SK-N-SH treated with all-trans-retinoic acid at 6 μM for 48 hours (cell line): ENCODE measurements around the gene CEBPB.

ENCODE experiments used
- ATAC-seq: fragments of 200-7000 bp; cut with Tn5 transposase; 3 replicates; pipeline ENCODE4 v1.9.1; 2020; ENCODE audit warnings: mild to moderate bottlenecking, moderate library complexity
- ARNTL ChIP-seq: fragments of 450-650 bp; formaldehyde crosslinking; IDR thresholded peaks from 2 replicates; pipeline ENCODE4 v1.5.0; 2020; ENCODE audit warnings: low read depth, mild to moderate bottlenecking, moderate library complexity, borderline replicate concordance
- BACH2 ChIP-seq: fragments of 250-450 bp; sonication (Bioruptor Pico); IDR thresholded peaks from 2 replicates; pipeline ENCODE4 v1.9.0; 2021; ENCODE audit warnings: mild to moderate bottlenecking, borderline replicate concordance
- CSDC2 ChIP-seq: fragments of 250-450 bp; sonication (Bioruptor Pico); IDR thresholded peaks from 2 replicates; pipeline ENCODE4 v1.5.0; 2020; ENCODE audit warnings: mild to moderate bottlenecking, moderate library complexity
- ESRRG ChIP-seq: fragments of 250-450 bp; sonication (Bioruptor Pico); IDR thresholded peaks from 2 replicates; pipeline ENCODE4 v1.6.1; 2021; ENCODE audit warnings: mild to moderate bottlenecking
- GLIS3 ChIP-seq: fragments of 250-450 bp; sonication (Bioruptor Pico); IDR thresholded peaks from 2 replicates; pipeline ENCODE4 v1.5.0; 2020; ENCODE audit warnings: mild to moderate bottlenecking, moderate library complexity
- ISL1 ChIP-seq: fragments of 250-450 bp; sonication (Bioruptor Pico); IDR thresholded peaks from 2 replicates; pipeline ENCODE4 v2.1.2; 2022; ENCODE audit warnings: mild to moderate bottlenecking, moderate library complexity
- OSR1 ChIP-seq: fragments of 250-450 bp; sonication (Bioruptor Pico); IDR thresholded peaks from 2 replicates; pipeline ENCODE4 v1.8.0; 2022; ENCODE audit warnings: moderate library complexity, mild to moderate bottlenecking, inconsistent platforms
- PPARA ChIP-seq: fragments of 250-450 bp; sonication (Bioruptor Pico); IDR thresholded peaks from 2 replicates; pipeline ENCODE4 v1.5.0; 2020; ENCODE audit warnings: mild to moderate bottlenecking, borderline replicate concordance
- RARB ChIP-seq: fragments of 250-450 bp; sonication (Bioruptor Pico); IDR thresholded peaks from 2 replicates; pipeline ENCODE4 v1.8.0; 2021; ENCODE audit warnings: mild to moderate bottlenecking, moderate library complexity
- TCF4 ChIP-seq: fragments of 250-450 bp; sonication (Bioruptor Pico); IDR thresholded peaks from 2 replicates; pipeline ENCODE4 v1.8.0; 2021; ENCODE audit warnings: mild to moderate bottlenecking, moderate library complexity, borderline replicate concordance
- TOX ChIP-seq: fragments of 250-450 bp; sonication (Bioruptor Pico); IDR thresholded peaks from 2 replicates; pipeline ENCODE4 v1.8.0; 2021; ENCODE audit warnings: mild to moderate bottlenecking, moderate library complexity, borderline replicate concordance
- ZC3H10 ChIP-seq: fragments of 250-450 bp; sonication (Bioruptor Pico); IDR thresholded peaks from 2 replicates; pipeline ENCODE4 v1.5.1; 2021; ENCODE audit warnings: mild to moderate bottlenecking, moderate library complexity
- ZFP3 ChIP-seq: fragments of 250-450 bp; sonication (Bioruptor Pico); IDR thresholded peaks from 2 replicates; pipeline ENCODE4 v1.5.0; 2020; ENCODE audit warnings: mild to moderate bottlenecking, moderate library complexity
- ZFP30 ChIP-seq: fragments of 450-650 bp; formaldehyde crosslinking; IDR thresholded peaks from 2 replicates; pipeline ENCODE4 v1.5.0; 2022; ENCODE audit warnings: mild to moderate bottlenecking, moderate library complexity
- ZNF565 ChIP-seq: fragments of 450-650 bp; formaldehyde crosslinking; conservative IDR thresholded peaks from 2 replicates; pipeline ENCODE4 v1.5.0; 2020; ENCODE audit warnings: low read depth, mild to moderate bottlenecking, moderate library complexity
- ZNF70 ChIP-seq: fragments of 450-650 bp; formaldehyde crosslinking; IDR thresholded peaks from 2 replicates; pipeline ENCODE4 v1.5.0; 2020; ENCODE audit warnings: mild to moderate bottlenecking, moderate library complexity
- ZNF8 ChIP-seq: fragments of 450-650 bp; formaldehyde crosslinking; IDR thresholded peaks from 2 replicates; pipeline ENCODE4 v1.5.0; 2020; ENCODE audit warnings: mild to moderate bottlenecking, moderate library complexity
- TF ChIP-seq, protein P1 (sequence below): fragments of 250-450 bp; sonication (Bioruptor Pico); IDR thresholded peaks from 2 replicates; pipeline ENCODE4 v1.8.0; 2021; ENCODE audit warnings: low read depth, mild to moderate bottlenecking, moderate library complexity, borderline replicate concordance
- TF ChIP-seq, protein P2 (sequence below): fragments of 250-450 bp; sonication (Bioruptor Pico); IDR thresholded peaks from 2 replicates; pipeline ENCODE4 v1.5.1; 2020; ENCODE audit warnings: low read depth, mild to moderate bottlenecking, moderate library complexity
- TF ChIP-seq, protein P3 (sequence below): fragments of 250-450 bp; sonication (Bioruptor Pico); IDR thresholded peaks from 2 replicates; pipeline ENCODE4 v1.5.1; 2021; ENCODE audit warnings: mild to moderate bottlenecking, moderate library complexity
- TF ChIP-seq, protein P4 (sequence below): fragments of 250-450 bp; sonication (Bioruptor Pico); IDR thresholded peaks from 2 replicates; pipeline ENCODE4 v1.8.0; 2020; ENCODE audit warnings: mild to moderate bottlenecking, moderate library complexity, borderline replicate concordance
- TF ChIP-seq, protein P5 (sequence below): fragments of 250-450 bp; sonication (Bioruptor Pico); IDR thresholded peaks from 2 replicates; pipeline ENCODE4 v1.5.0; 2020; ENCODE audit warnings: mild to moderate bottlenecking, moderate library complexity

CEBPB gene

GRCh38 chr20:50145566-50145965 lies 45.1 kb upstream of the CEBPB start:
- TF ChIP-seq ZC3H10 (CRISPR knock-in tag) (no peak), ZNF8 (CRISPR knock-in tag) (no peak), ARNTL (CRISPR knock-in tag) (no peak), ZNF70 (CRISPR knock-in tag) (no peak), PPARA (CRISPR knock-in tag) (no peak), OSR1 (CRISPR knock-in tag) (no peak), ZFP30 (CRISPR knock-in tag) (no peak), GLIS3 (CRISPR knock-in tag) (no peak), ZNF565 (CRISPR knock-in tag) (no peak)
- TF ChIP-seq, protein P1, sequence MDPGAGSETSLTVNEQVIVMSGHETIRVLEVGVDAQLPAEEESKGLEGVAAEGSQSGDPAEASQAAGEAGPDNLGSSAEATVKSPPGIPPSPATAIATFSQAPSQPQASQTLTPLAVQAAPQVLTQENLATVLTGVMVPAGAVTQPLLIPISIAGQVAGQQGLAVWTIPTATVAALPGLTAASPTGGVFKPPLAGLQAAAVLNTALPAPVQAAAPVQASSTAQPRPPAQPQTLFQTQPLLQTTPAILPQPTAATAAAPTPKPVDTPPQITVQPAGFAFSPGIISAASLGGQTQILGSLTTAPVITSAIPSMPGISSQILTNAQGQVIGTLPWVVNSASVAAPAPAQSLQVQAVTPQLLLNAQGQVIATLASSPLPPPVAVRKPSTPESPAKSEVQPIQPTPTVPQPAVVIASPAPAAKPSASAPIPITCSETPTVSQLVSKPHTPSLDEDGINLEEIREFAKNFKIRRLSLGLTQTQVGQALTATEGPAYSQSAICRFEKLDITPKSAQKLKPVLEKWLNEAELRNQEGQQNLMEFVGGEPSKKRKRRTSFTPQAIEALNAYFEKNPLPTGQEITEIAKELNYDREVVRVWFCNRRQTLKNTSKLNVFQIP (CRISPR knock-in tag): no peak
- no peak for ATAC-seq

DNA sequence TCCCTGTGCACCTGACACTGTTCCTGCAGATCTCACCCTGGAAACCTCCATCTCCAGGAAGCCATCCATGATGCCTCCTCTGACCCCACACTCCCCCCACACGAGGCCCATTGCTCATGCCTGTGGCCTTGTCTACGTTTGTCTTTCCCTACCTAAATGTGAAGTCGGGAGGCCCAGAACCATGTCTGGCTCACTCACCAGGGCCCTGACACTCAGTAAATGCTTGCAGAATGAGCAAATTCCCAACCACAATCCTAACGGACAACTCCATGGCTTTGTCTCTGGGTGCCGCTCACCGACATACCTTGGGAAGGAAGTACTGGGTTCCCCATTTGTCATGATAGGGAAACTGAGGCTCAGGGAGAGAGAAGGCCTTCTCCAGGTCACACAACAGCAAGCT lies 44.4 kb upstream of the CEBPB start:
- no peak for TF ChIP-seq ZFP3 (CRISPR knock-in tag)
- no peak for TF ChIP-seq CSDC2 (CRISPR knock-in tag)
- no peak for TF ChIP-seq ARNTL (CRISPR knock-in tag)
- TF ChIP-seq, protein P2, sequence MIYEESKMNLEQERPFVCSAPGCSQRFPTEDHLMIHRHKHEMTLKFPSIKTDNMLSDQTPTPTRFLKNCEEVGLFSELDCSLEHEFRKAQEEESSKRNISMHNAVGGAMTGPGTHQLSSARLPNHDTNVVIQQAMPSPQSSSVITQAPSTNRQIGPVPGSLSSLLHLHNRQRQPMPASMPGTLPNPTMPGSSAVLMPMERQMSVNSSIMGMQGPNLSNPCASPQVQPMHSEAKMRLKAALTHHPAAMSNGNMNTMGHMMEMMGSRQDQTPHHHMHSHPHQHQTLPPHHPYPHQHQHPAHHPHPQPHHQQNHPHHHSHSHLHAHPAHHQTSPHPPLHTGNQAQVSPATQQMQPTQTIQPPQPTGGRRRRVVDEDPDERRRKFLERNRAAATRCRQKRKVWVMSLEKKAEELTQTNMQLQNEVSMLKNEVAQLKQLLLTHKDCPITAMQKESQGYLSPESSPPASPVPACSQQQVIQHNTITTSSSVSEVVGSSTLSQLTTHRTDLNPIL (CRISPR knock-in tag): no peak
- no peak for TF ChIP-seq OSR1 (CRISPR knock-in tag)
- TF ChIP-seq RARB: no peak
- no peak for TF ChIP-seq ZFP30 (CRISPR knock-in tag)
- no peak for TF ChIP-seq ESRRG (CRISPR knock-in tag)
- TF ChIP-seq ISL1 (CRISPR knock-in tag): no peak
- no peak for TF ChIP-seq ZNF70 (CRISPR knock-in tag)
- no peak for TF ChIP-seq TCF4 (CRISPR knock-in tag)
- TF ChIP-seq, protein P3, sequence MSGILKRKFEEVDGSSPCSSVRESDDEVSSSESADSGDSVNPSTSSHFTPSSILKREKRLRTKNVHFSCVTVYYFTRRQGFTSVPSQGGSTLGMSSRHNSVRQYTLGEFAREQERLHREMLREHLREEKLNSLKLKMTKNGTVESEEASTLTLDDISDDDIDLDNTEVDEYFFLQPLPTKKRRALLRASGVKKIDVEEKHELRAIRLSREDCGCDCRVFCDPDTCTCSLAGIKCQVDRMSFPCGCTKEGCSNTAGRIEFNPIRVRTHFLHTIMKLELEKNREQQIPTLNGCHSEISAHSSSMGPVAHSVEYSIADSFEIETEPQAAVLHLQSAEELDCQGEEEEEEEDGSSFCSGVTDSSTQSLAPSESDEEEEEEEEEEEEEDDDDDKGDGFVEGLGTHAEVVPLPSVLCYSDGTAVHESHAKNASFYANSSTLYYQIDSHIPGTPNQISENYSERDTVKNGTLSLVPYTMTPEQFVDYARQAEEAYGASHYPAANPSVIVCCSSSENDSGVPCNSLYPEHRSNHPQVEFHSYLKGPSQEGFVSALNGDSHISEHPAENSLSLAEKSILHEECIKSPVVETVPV (CRISPR knock-in tag): no peak
- TF ChIP-seq TOX (CRISPR knock-in tag): no peak
- TF ChIP-seq ZC3H10 (CRISPR knock-in tag): no peak
- TF ChIP-seq, protein P4, sequence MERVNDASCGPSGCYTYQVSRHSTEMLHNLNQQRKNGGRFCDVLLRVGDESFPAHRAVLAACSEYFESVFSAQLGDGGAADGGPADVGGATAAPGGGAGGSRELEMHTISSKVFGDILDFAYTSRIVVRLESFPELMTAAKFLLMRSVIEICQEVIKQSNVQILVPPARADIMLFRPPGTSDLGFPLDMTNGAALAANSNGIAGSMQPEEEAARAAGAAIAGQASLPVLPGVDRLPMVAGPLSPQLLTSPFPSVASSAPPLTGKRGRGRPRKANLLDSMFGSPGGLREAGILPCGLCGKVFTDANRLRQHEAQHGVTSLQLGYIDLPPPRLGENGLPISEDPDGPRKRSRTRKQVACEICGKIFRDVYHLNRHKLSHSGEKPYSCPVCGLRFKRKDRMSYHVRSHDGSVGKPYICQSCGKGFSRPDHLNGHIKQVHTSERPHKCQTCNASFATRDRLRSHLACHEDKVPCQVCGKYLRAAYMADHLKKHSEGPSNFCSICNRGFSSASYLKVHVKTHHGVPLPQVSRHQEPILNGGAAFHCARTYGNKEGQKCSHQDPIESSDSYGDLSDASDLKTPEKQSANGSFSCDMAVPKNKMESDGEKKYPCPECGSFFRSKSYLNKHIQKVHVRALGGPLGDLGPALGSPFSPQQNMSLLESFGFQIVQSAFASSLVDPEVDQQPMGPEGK (CRISPR knock-in tag): no peak
- no peak for TF ChIP-seq GLIS3 (CRISPR knock-in tag)
- TF ChIP-seq BACH2 (CRISPR knock-in tag): no peak
- TF ChIP-seq, protein P1 (CRISPR knock-in tag): no peak
- no peak for ATAC-seq

DNA sequence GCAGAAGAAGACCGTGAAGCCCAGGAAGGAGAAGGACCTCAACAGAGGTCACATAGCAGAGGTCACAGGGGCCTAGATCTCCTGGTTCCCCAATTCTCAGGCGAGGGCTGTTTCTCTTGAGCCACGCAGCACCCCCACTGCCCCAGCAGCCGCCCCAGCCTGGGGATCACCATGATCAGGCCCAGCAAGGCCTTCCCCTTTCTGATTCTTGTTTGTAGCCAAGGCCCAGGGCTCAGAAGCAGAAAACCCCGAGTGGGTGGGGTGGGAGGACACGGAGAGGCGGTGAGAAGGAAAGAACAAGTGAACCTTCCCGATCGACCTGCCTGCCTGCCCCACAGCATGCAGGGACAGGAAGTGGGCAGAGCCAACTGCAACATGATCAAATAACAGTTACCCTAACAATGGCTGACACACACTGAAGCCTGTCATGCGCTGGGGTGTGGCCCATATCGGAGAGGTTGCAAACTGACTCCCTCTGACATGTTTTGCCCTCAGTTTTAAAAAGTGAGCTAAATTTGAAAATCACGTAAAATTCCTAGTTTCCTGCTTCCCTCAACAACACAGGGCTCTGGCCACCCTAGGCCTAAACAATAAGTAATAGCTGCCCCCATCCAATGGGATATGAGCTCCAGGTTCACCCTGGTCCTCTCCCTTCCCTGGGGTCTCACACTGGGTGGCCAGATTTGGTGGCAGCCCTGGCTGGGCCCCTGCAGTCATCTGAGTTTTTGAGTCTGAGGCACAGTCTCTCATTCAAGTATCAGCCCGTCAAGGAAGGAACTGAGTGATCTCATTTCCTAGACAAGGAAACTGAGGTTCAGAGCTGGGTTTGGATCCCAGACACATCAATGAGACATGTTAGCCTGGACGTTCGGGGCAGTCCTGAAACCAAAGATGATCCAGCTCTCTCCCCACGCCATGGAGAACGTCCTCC lies 43.6 kb upstream of the CEBPB start:
- ATAC-seq: no peak
- TF ChIP-seq RARB (no peak), CSDC2 (CRISPR knock-in tag) (no peak), ARNTL (CRISPR knock-in tag) (no peak), ZC3H10 (CRISPR knock-in tag) (no peak), ZFP3 (CRISPR knock-in tag) (no peak), PPARA (CRISPR knock-in tag) (no peak), OSR1 (CRISPR knock-in tag) (no peak), ISL1 (CRISPR knock-in tag) (no peak), TCF4 (CRISPR knock-in tag) (no peak), TOX (CRISPR knock-in tag) (no peak), ZNF70 (CRISPR knock-in tag) (no peak), ZNF565 (CRISPR knock-in tag) (no peak)
- TF ChIP-seq, protein P5, sequence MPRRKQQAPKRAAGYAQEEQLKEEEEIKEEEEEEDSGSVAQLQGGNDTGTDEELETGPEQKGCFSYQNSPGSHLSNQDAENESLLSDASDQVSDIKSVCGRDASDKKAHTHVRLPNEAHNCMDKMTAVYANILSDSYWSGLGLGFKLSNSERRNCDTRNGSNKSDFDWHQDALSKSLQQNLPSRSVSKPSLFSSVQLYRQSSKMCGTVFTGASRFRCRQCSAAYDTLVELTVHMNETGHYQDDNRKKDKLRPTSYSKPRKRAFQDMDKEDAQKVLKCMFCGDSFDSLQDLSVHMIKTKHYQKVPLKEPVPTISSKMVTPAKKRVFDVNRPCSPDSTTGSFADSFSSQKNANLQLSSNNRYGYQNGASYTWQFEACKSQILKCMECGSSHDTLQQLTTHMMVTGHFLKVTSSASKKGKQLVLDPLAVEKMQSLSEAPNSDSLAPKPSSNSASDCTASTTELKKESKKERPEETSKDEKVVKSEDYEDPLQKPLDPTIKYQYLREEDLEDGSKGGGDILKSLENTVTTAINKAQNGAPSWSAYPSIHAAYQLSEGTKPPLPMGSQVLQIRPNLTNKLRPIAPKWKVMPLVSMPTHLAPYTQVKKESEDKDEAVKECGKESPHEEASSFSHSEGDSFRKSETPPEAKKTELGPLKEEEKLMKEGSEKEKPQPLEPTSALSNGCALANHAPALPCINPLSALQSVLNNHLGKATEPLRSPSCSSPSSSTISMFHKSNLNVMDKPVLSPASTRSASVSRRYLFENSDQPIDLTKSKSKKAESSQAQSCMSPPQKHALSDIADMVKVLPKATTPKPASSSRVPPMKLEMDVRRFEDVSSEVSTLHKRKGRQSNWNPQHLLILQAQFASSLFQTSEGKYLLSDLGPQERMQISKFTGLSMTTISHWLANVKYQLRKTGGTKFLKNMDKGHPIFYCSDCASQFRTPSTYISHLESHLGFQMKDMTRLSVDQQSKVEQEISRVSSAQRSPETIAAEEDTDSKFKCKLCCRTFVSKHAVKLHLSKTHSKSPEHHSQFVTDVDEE (CRISPR knock-in tag): no peak
- TF ChIP-seq, protein P4 (CRISPR knock-in tag): no peak
